Keratinocyte (primary cell): ENCODE data around the gene PRADC1. TPM values are rescaled to one million over a fixed set of nuclear protein-coding genes. Genes with fewer than 3 reads are reported as not detected.
"Not testable (repeated sequence)": the region's sequence is repeated elsewhere in the genome, so short reads cannot be mapped to it uniquely, and the experiment has no call there.

ENCODE experiments used
- DNase-seq: peaks from one replicate; pipeline ENCODE4 v3.0.0-alpha.2; 2011; ENCODE audit warnings: low read depth, missing footprints, low spot score
- FAIRE-seq: peaks from 2 replicates; lab custom pipeline; 2011; peaks lifted over from hg19 to GRCh38; lab: Jason Lieb, UNC
- H2AFZ ChIP-seq: 2 replicates; pipeline ENCODE4 v1.6.0; 2012; ENCODE audit warnings: low read length, control low read depth, inconsistent platforms; ENCODE audit not compliant: control insufficient read depth
- H3K27ac ChIP-seq: 2 replicates; pipeline ENCODE4 v1.5.1; 2011; ENCODE audit warnings: low read length; ENCODE audit not compliant: control insufficient read depth, insufficient read depth
- H3K27me3 ChIP-seq: 3 replicates; pipeline ENCODE4 v1.6.0; 2011; ENCODE audit warnings: low read length; ENCODE audit not compliant: control insufficient read depth, insufficient read depth; ENCODE audit errors: extremely low read depth
- H3K36me3 ChIP-seq, 2 experiments: 2 replicates in 1 of 2; 3 replicates in 1 of 2; pipeline ENCODE4 v1.5.1; 2011; ENCODE audit warnings: low read length in 2 of 2, mild to moderate bottlenecking in 1 of 2; ENCODE audit not compliant: control insufficient read depth in 2 of 2, insufficient read depth in 2 of 2; ENCODE audit errors: extremely low read depth in 1 of 2
- H3K4me1 ChIP-seq: 3 replicates; pipeline ENCODE4 v1.5.1; 2011; ENCODE audit warnings: low read length; ENCODE audit not compliant: control insufficient read depth, insufficient read depth; ENCODE audit errors: extremely low read depth
- H3K4me2 ChIP-seq: 3 replicates; pipeline ENCODE4 v1.6.0; 2011; ENCODE audit warnings: low read depth, low read length; ENCODE audit not compliant: control insufficient read depth, insufficient read depth; ENCODE audit errors: extremely low read depth
- H3K4me3 ChIP-seq, 3 experiments: fragments of 200-600 bp in 1 of 3; sonication (generic) in 1 of 3; 2 replicates in 2 of 3; 3 replicates in 1 of 3; pipeline ENCODE4 v1.5.1; 2011 to 2016; ENCODE audit warnings: low read length in 3 of 3, mild to moderate bottlenecking in 3 of 3, control low read depth in 2 of 3, inconsistent platforms in 1 of 3, low read depth in 1 of 3, mixed read lengths in 1 of 3, mixed run types in 1 of 3, moderate library complexity in 1 of 3; ENCODE audit not compliant: control insufficient read depth in 2 of 3, insufficient read depth in 2 of 3; ENCODE audit errors: extremely low read depth in 1 of 3
- H3K79me2 ChIP-seq: 2 replicates; pipeline ENCODE4 v1.6.0; 2012; ENCODE audit warnings: low read length; ENCODE audit not compliant: control insufficient read depth, insufficient read depth
- H3K9ac ChIP-seq: 3 replicates; pipeline ENCODE4 v1.6.0; 2011; ENCODE audit warnings: low read length; ENCODE audit not compliant: control insufficient read depth, insufficient read depth; ENCODE audit errors: extremely low read depth
- H3K9me1 ChIP-seq: 3 replicates; pipeline ENCODE4 v1.6.0; 2011; ENCODE audit warnings: low read length; ENCODE audit not compliant: control insufficient read depth, insufficient read depth; ENCODE audit errors: extremely low read depth
- H3K9me3 ChIP-seq: 2 replicates; pipeline ENCODE4 v1.5.1; 2012; ENCODE audit warnings: low read depth, low read length; ENCODE audit not compliant: control insufficient read depth
- H4K20me1 ChIP-seq: 3 replicates; pipeline ENCODE4 v1.6.0; 2011; ENCODE audit warnings: low read length; ENCODE audit not compliant: control insufficient read depth, insufficient read depth; ENCODE audit errors: extremely low read depth
- EZH2 ChIP-seq: IDR thresholded peaks from one replicate; pipeline ENCODE4 v1.6.1; 2012; ENCODE audit warnings: inconsistent platforms, mild to moderate bottlenecking, low read length, moderate library complexity
- dilution Hi-C: fragments of 300-500 bp; cut with MboI; formaldehyde crosslinking; loops from one replicate; pipeline ENCODE4 v1.7.0; 2020; ENCODE audit warnings: low sequenced_read_pairs; ENCODE audit not compliant: extremely low pct_ligation_motif_present
- polyA plus RNA-seq, 5 experiments: library from polyadenylated mRNA; depleted of rRNA in 3 of 5; stranded (reverse) in 3 of 5; stranded (forward) in 1 of 5; unstranded in 1 of 5; fragments of >200 nt; gene quantifications; 1 replicate in 1 of 5; 2 replicates in 3 of 5; 3 replicates in 1 of 5; pipeline versions ENCODE4 v1.2.1 to v1.2.3, GENCODE V29; 2011 to 2012; ENCODE audit warnings: missing spikeins in 2 of 5, low read depth in 1 of 5, low replicate concordance in 1 of 5
- TF ChIP-seq, protein P1 (sequence below), 3 experiments: IDR thresholded peaks in 1 of 3; conservative IDR thresholded peaks in 1 of 3; optimal IDR thresholded peaks in 1 of 3; 2 replicates in 2 of 3; 3 replicates in 1 of 3; pipeline versions ENCODE3 to v1.5.1; 2011; ENCODE audit warnings: low read length in 3 of 3, mild to moderate bottlenecking in 3 of 3, moderate library complexity in 2 of 3, control low read depth in 1 of 3, inconsistent platforms in 1 of 3; ENCODE audit not compliant: insufficient read depth in 2 of 3; ENCODE audit errors: extremely low read depth in 1 of 3

PRADC1 gene
- polyA plus RNA-seq, 1 donor (not counting 4 experiments of a cell fraction or from before 2014, with no cell fraction given), result 8.2 TPM

DNA sequence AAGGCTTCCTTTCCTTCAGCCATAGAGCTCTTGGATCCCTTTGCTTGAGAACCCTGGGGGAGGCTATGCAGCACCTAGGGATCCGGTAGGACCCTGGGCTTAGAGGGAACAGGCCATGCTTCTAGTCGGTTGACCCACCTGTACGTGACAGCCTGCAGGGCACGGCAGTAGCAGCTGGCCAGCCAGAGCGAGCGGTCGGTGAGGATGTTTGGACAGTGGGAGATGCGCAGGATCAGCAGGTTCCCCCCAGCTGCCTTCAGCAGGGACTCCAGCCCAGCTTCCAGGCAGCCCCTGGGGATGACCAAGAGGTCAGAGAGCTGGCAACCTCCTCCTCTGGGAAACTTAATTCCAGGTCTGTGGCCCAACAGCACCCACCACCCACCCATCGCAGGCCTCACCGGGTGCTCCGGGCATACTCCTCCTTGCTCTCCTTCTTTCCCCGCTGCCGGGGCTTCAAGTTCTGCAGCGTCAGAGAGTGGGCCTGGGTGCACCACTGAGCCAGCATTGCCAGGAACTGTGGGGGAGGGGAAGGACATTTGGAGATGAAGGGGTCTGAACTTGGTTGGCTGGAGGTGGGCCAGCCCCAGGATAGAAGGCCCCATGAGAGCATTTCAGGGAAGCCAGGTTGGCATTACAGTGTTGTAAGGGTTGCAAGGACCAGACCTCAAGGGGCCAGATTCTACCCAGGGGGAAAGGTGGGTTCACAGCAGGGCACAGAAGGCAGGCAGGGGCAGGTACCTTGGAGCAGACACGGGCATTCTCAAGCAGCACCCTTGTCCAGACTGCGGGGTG lies 30.7 kb upstream of the PRADC1 start:
- Histone ChIP-seq H3K4me2 (no peak overlapping the region), H3K4me1 (peaks cover 4% of the 10 kb centered on the region), H3K36me3 (peaks cover 0 to 6% of the 10 kb centered on the region in 2 experiments), H3K27me3 (no peaks in the 10 kb centered on the region), H3K4me3 (no peak overlapping the region), H3K79me2 (no peaks in the 10 kb centered on the region), H3K9me3 (no peaks in the 10 kb centered on the region), H4K20me1 (no peaks in the 10 kb centered on the region), H3K27ac (no peak overlapping the region), H3K9me1 (no peaks in the 10 kb centered on the region), H2AFZ (no peak overlapping the region), H3K9ac (no peak overlapping the region)
- dilution Hi-C loops, result no loop called here
- no peak for FAIRE-seq
- DNase-seq, result no peak
- no peak for TF ChIP-seq EZH2
- TF ChIP-seq, protein P1, sequence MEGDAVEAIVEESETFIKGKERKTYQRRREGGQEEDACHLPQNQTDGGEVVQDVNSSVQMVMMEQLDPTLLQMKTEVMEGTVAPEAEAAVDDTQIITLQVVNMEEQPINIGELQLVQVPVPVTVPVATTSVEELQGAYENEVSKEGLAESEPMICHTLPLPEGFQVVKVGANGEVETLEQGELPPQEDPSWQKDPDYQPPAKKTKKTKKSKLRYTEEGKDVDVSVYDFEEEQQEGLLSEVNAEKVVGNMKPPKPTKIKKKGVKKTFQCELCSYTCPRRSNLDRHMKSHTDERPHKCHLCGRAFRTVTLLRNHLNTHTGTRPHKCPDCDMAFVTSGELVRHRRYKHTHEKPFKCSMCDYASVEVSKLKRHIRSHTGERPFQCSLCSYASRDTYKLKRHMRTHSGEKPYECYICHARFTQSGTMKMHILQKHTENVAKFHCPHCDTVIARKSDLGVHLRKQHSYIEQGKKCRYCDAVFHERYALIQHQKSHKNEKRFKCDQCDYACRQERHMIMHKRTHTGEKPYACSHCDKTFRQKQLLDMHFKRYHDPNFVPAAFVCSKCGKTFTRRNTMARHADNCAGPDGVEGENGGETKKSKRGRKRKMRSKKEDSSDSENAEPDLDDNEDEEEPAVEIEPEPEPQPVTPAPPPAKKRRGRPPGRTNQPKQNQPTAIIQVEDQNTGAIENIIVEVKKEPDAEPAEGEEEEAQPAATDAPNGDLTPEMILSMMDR (optimal IDR thresholded peaks at IDR 0.05 in 1 of 3, IDR thresholded peaks at IDR 0.05 in 1 of 3, conservative IDR thresholded peaks at IDR 0.05 in 1 of 3; ENCODE audit: extremely low read depth in 1 of 3, insufficient read depth in 2 of 3, low read length in 3 of 3), result no peak

DNA sequence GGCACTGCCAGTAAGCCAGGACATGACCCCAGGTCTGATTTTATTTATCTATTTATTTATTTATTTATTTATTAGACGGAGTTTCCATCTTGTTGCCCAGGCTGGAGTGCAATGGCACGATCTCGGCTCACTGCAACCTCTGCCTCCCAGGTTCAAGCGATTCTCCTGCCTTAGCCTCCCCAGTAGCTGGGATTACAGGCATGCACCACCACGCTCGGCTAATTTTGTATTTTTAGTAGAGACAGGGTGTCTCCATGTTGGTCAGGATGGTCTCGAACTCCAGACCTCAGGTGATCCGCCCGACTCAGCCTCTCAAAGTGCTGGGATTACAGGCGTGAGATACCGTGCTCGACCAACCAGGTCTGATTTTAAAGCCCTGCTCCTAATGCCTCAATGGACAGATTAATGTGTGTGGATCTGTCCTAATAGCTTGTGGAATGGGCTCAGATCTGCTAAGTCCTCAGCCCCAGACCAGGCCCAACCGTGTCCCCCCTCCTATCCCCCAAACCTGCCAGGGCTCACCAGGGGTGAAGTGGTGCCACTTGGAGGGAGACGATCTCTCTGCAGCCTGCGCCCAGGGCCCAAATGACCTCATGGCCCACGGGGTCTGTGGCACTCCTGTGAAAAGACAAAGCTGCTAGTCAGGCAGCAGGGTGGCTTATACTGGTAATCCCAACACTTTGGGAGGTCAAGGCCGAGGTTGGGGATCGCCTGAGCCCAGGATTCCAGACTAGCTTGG lies 29.8 kb upstream of the PRADC1 start:
- H3K9ac ChIP-seq, dilution Hi-C loops, H3K9me3 ChIP-seq, H4K20me1 ChIP-seq, H3K4me3 ChIP-seq, H3K79me2 ChIP-seq, H2AFZ ChIP-seq, H3K4me2 ChIP-seq, DNase-seq, H3K27ac ChIP-seq, H3K36me3 ChIP-seq, H3K4me1 ChIP-seq, H3K9me1 ChIP-seq, FAIRE-seq, H3K27me3 ChIP-seq: not testable (repeated sequence)
